Islet precursor cell (in vitro differentiated cells): ENCODE measurements around the gene PDE2A.

Experiments used
- DNase-seq: peaks from one replicate; pipeline ENCODE4 v3.0.0-alpha.2; 2018

Gene PDE2A

GRCh38 chr11:72655896-72656464 is 18.2 kb downstream of the PDE2A start:
- DNase-seq, result no peak

GRCh38 chr11:72655014-72655413 is 19.2 kb downstream of the PDE2A start:
- DNase-seq, result no peak

GRCh38 chr11:72653649-72654048 is 20.6 kb downstream of the PDE2A start:
- no peak for DNase-seq

GRCh38 chr11:72652873-72653630 is 21.2 kb downstream of the PDE2A start:
- DNase-seq, result no peak

- DNase-seq, result no peak
Measured at GRCh38 chr11:72652133-72652532, 22.1 kb downstream of the PDE2A start.

GRCh38 chr11:72649215-72649976 is 24.8 kb downstream of the PDE2A start:
- DNase-seq, result no peak

GRCh38 chr11:72648384-72649136 is 25.7 kb downstream of the PDE2A start:
- no peak for DNase-seq

GRCh38 chr11:72647882-72648281 is 26.3 kb downstream of the PDE2A start:
- no peak for DNase-seq

GRCh38 chr11:72646472-72646871 is 27.8 kb downstream of the PDE2A start:
- DNase-seq, result no peak

GRCh38 chr11:72646024-72646423 is 28.2 kb downstream of the PDE2A start:
- DNase-seq, result peak; percentile 89

GRCh38 chr11:72643547-72643946 is 30.7 kb downstream of the PDE2A start:
- DNase-seq, result peak; percentile 63

GRCh38 chr11:72642884-72643522 is 31.2 kb downstream of the PDE2A start:
- peak; percentile 83 for DNase-seq

GRCh38 chr11:72642043-72642883 is 32.0 kb downstream of the PDE2A start:
- peak; percentile 74 for DNase-seq

GRCh38 chr11:72641522-72642042 is 32.6 kb downstream of the PDE2A start:
- no peak for DNase-seq

- DNase-seq, result no peak
Measured at GRCh38 chr11:72639502-72640375, 34.5 kb downstream of the PDE2A start.

GRCh38 chr11:72637926-72638325 is 36.3 kb downstream of the PDE2A start:
- no peak for DNase-seq

GRCh38 chr11:72637198-72637597 is 37.0 kb downstream of the PDE2A start:
- DNase-seq, result no peak

GRCh38 chr11:72636376-72636775 is 37.8 kb downstream of the PDE2A start:
- DNase-seq, result no peak

GRCh38 chr11:72635933-72636332 is 38.3 kb downstream of the PDE2A start:
- DNase-seq, result no peak

GRCh38 chr11:72635309-72635915 is 38.8 kb downstream of the PDE2A start:
- no peak for DNase-seq
